Upper lobe of right lung (tissue), 1 donor: ENCODE results near the gene SYK. TPM values are rescaled to one million over a fixed set of nuclear protein-coding genes. Genes with fewer than 3 reads are reported as not detected.

ENCODE experiments used
- ATAC-seq: fragments of 200-7000 bp; cut with Tn5 transposase; one replicate; pipeline ENCODE4 v1.9.1; 2020; ENCODE audit warnings: mild to moderate bottlenecking, moderate library complexity
- DNase-seq: peaks from one replicate; pipeline ENCODE4 v3.0.0-alpha.2; 2020
- H3K27ac ChIP-seq: fragments of 200-600 bp; one replicate; pipeline ENCODE4 v1.8.0; 2022
- H3K27me3 ChIP-seq: fragments of 200-600 bp; one replicate; pipeline ENCODE4 v1.8.0; 2022; ENCODE audit warnings: mild to moderate bottlenecking
- H3K36me3 ChIP-seq: fragments of 200-600 bp; one replicate; pipeline ENCODE4 v1.8.0; 2022
- H3K4me1 ChIP-seq: fragments of 200-600 bp; one replicate; pipeline ENCODE4 v1.8.0; 2022
- H3K4me3 ChIP-seq: fragments of 200-600 bp; one replicate; pipeline ENCODE4 v1.8.0; 2022; ENCODE audit warnings: mild to moderate bottlenecking
- H3K9me3 ChIP-seq: fragments of 200-600 bp; one replicate; pipeline ENCODE4 v1.8.0; 2022
- intact Hi-C: fragments of 100-400 bp; cut with DNase I; formaldehyde crosslinking; loops from one replicate; pipeline ENCODE4 v1.11.0; 2022
- total RNA-seq: library from RNA; stranded (reverse); fragmentation: NEBNext Ultra II Directional; extraction: Animal tissue kit (Norgen Biotek cat#: 25700); gene quantifications from one replicate; pipeline ENCODE4 v1.2.1, GENCODE V29; 2021
- TF ChIP-seq, protein P1 (sequence below): fragments of 200-600 bp; IDR thresholded peaks from one replicate; pipeline ENCODE4 v1.8.0; 2022; ENCODE audit warnings: antibody characterized with exemption
- donor health status: DM: no; HTN: yes; CAD: no; lungs with severe emphysema.

Gene SYK
- total RNA-seq, 1 donor from 2014 or later, result 63.8 TPM

DNA sequence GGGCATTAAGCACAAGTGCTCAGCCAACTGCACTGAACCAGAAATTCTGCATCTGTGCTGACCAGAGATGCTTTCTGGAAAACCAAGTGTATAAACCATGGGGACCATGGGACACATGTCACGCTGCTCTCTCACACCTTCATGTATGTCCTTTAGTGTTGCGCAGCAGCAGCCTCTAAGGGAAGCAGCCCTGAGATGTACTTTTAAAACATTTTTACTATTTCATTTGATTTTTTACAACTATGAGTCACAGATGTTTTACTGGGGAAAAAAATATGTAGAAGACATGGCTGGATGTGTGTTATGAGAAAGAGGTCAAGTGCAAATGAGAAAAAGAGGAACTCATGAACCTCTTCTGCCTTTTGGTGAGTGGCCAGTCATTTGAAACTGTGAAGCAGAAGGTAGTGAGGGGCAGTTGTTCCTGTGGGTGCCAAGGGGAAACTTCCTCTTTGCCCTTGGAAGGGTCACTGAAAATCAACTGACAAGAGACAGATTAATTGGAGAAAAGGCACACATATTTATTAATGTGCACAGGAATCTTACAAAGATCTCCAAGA, 31.4 kb upstream of the SYK start:
- Histone ChIP-seq H3K9me3 (no peaks in the 10 kb centered on the region), H3K4me1 (no peaks in the 10 kb centered on the region), H3K27me3 (no peaks in the 10 kb centered on the region), H3K27ac (no peak overlapping the region), H3K4me3 (no peak overlapping the region), H3K36me3 (no peaks in the 10 kb centered on the region)
- TF ChIP-seq, protein P1, sequence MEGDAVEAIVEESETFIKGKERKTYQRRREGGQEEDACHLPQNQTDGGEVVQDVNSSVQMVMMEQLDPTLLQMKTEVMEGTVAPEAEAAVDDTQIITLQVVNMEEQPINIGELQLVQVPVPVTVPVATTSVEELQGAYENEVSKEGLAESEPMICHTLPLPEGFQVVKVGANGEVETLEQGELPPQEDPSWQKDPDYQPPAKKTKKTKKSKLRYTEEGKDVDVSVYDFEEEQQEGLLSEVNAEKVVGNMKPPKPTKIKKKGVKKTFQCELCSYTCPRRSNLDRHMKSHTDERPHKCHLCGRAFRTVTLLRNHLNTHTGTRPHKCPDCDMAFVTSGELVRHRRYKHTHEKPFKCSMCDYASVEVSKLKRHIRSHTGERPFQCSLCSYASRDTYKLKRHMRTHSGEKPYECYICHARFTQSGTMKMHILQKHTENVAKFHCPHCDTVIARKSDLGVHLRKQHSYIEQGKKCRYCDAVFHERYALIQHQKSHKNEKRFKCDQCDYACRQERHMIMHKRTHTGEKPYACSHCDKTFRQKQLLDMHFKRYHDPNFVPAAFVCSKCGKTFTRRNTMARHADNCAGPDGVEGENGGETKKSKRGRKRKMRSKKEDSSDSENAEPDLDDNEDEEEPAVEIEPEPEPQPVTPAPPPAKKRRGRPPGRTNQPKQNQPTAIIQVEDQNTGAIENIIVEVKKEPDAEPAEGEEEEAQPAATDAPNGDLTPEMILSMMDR, result no peak
- no peak for DNase-seq
- peak; percentile 66 for ATAC-seq
- intact Hi-C loops, result no loop called here

DNA sequence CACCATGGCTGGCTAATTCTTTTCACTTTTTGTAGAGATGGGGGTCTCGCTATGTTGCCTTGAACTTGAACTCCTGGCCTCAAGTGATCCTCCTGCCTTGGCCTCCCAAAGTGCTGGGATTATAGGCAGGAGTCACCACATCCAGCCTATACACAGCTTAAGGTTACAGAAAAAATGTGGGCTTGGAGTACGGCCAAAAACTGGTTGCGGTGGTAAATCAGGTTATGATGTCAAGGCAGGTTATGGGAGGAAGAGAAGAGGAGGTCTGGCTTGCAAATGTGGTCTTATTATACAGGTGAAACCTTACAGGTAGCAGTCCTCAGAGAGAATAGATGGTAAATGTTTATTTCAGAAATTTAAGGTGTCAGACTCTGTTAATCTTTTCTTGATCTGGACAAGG, 30.7 kb upstream of the SYK start:
- TF ChIP-seq, protein P1, result no peak
- no peak for DNase-seq
- Histone ChIP-seq H3K4me1 (no peaks in the 10 kb centered on the region), H3K27ac (no peak overlapping the region), H3K36me3 (no peaks in the 10 kb centered on the region), H3K4me3 (no peak overlapping the region), H3K9me3 (no peaks in the 10 kb centered on the region), H3K27me3 (no peaks in the 10 kb centered on the region)
- intact Hi-C loops, result no loop called here
- no peak for ATAC-seq

DNA sequence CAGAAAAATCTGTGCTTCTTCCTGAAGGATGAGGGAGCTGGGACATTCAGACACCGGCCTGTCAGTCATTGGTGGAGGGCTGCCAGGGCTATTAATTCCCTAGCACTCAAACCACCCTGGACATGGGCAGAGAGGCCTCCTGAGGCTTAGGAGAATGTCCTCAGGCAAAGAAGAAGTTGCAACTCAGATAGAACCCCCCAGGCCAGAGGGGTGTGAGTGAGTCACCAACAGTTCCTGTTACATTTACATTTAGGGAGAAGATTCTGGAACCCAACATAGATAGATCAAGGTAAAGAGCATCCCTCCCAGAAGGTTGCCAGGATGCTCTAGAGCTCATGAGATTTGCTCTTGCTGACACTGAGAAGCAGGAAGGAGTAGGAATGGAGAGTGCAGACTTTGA, 29.2 kb upstream of the SYK start:
- Histone ChIP-seq H3K27ac (no peak overlapping the region), H3K4me3 (no peak overlapping the region), H3K36me3 (no peaks in the 10 kb centered on the region), H3K4me1 (no peaks in the 10 kb centered on the region), H3K9me3 (no peaks in the 10 kb centered on the region), H3K27me3 (no peaks in the 10 kb centered on the region)
- DNase-seq, result no peak
- TF ChIP-seq, protein P1, result no peak
- ATAC-seq, result peak; percentile 32
- intact Hi-C loops, result no loop called here

DNA sequence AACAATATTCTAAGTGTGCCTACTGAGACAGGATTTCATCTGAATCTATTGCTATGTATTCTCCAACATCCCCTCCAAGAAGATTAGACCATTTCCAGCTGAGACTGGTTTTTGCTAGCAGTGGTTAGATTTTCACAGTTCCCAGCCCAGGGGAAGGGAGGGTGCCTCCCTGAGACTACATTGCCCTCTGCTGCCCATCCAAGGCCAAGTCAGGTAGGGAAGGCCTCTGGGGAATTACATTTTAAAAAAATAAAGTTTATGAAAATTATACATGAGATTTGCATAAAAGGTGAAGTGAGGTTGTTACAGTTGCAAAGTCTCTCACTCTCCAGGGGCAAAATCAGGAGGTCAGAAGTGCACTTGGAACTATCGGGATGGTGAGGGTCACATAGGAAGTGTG, 28.0 kb upstream of the SYK start:
- Histone ChIP-seq H3K36me3 (no peaks in the 10 kb centered on the region), H3K4me3 (no peak overlapping the region), H3K27ac (no peak overlapping the region), H3K27me3 (no peaks in the 10 kb centered on the region), H3K4me1 (no peaks in the 10 kb centered on the region), H3K9me3 (no peaks in the 10 kb centered on the region)
- TF ChIP-seq, protein P1, result peak; percentile 28
- intact Hi-C loops, result no loop called here
- peak; percentile 62 for ATAC-seq
- no peak for DNase-seq

DNA sequence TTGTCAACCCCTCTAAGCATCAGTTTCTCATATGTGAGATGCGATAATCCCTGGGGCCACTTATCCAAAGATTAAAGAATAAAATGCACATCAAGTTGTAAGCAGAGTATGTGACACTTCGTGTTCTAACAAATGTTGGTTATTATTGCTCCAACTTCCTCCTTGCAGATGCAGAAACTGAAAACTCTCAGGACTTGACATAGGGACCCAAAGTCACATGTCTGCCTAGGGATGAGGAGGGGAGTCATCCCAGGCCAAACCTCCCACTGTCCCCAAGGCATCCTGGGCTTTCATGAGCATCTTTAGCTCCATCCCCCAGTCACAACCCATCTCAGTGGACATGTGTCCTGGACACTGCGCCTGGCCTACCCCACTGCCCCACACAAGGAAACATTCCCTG, 27.5 kb upstream of the SYK start:
- Histone ChIP-seq H3K4me1 (no peaks in the 10 kb centered on the region), H3K4me3 (no peak overlapping the region), H3K27me3 (no peaks in the 10 kb centered on the region), H3K9me3 (no peaks in the 10 kb centered on the region), H3K27ac (no peak overlapping the region), H3K36me3 (no peaks in the 10 kb centered on the region)
- intact Hi-C loops, result no loop called here
- DNase-seq (no peak), ATAC-seq (no peak)
- TF ChIP-seq, protein P1, result no peak

DNA sequence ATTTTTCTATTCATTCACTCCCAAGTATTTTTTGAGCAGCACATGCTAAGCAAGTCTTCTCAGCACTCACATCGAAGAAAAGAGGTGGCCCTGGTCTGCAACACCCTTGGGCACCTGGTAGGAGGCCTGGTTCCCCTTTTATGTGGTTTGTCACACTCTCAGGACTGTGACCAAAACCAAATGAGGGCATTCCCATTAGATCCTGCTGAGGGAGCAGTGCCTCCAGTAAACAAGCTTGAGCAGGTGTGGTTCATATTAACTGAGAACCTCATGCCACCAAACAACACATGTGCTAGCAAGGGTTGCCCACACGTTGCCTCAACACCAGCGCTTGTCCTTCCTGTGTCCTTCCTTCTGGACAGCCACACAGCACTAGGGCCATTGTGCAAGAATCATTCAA, 26.9 kb upstream of the SYK start:
- TF ChIP-seq, protein P1, result no peak
- Histone ChIP-seq H3K4me3 (no peak overlapping the region), H3K27me3 (no peaks in the 10 kb centered on the region), H3K9me3 (no peaks in the 10 kb centered on the region), H3K36me3 (no peaks in the 10 kb centered on the region), H3K4me1 (no peaks in the 10 kb centered on the region), H3K27ac (no peak overlapping the region)
- intact Hi-C loops, result no loop called here
- peak; percentile 72 for ATAC-seq
- DNase-seq, result no peak
